Glutamatergic neuron (in vitro differentiated cells): ENCODE data around the gene ENTPD2. TPM values are rescaled to one million over a fixed set of nuclear protein-coding genes. Genes with fewer than 3 reads are reported as not detected.

Source experiments
- DNase-seq: peaks from one replicate; pipeline ENCODE4 v3.0.0; 2022
- H3K27ac Mint-ChIP-seq: one replicate; pipeline ENCODE4 v1.8.0; 2020; ENCODE audit warnings: mild to moderate bottlenecking, mixed read lengths, inconsistent platforms; ENCODE audit not compliant: unreplicated experiment
- H3K27me3 Mint-ChIP-seq: one replicate; pipeline ENCODE4 v1.8.0; 2020; ENCODE audit warnings: mild to moderate bottlenecking, moderate library complexity, mixed read lengths, inconsistent platforms; ENCODE audit not compliant: unreplicated experiment
- H3K36me3 Mint-ChIP-seq: one replicate; pipeline ENCODE4 v1.8.0; 2020; ENCODE audit warnings: mild to moderate bottlenecking, mixed read lengths, inconsistent platforms; ENCODE audit not compliant: unreplicated experiment
- H3K4me1 Mint-ChIP-seq: one replicate; pipeline ENCODE4 v1.8.0; 2020; ENCODE audit warnings: mild to moderate bottlenecking, low read depth, mixed read lengths, inconsistent platforms; ENCODE audit not compliant: unreplicated experiment
- H3K4me3 Mint-ChIP-seq: one replicate; pipeline ENCODE4 v1.8.0; 2020; ENCODE audit warnings: mild to moderate bottlenecking, mixed read lengths, inconsistent platforms; ENCODE audit not compliant: unreplicated experiment
- H3K9me3 Mint-ChIP-seq: one replicate; pipeline ENCODE4 v1.8.0; 2020; ENCODE audit warnings: mild to moderate bottlenecking, moderate library complexity, mixed read lengths, inconsistent platforms; ENCODE audit not compliant: unreplicated experiment
- CTCF ChIP-seq: fragments of 200-600 bp; sonication (generic); IDR thresholded peaks from one replicate; pipeline ENCODE4 v1.5.0; 2021; ENCODE audit not compliant: partially characterized antibody, unreplicated experiment
- total RNA-seq: library from RNA; stranded (reverse); fragmentation: NEBNext Ultra II Directional; extraction: Animal tissue kit (Norgen Biotek cat#: 25700); gene quantifications from one replicate; pipeline ENCODE4 v1.2.1, GENCODE V29; 2021; ENCODE audit not compliant: unreplicated experiment

Gene ENTPD2
- total RNA-seq, 1 donor from 2014 or later: 0.69 TPM

- Mint-ChIP-seq H3K4me3 (no peak overlapping the region), H3K27ac (no peak overlapping the region), H3K9me3 (peaks cover 1% of the 10 kb centered on the region), H3K36me3 (no peaks in the 10 kb centered on the region), H3K27me3 (peaks cover 4% of the 10 kb centered on the region), H3K4me1 (no peaks in the 10 kb centered on the region)
- TF ChIP-seq CTCF: no peak
- DNase-seq: no peak
Measured at GRCh38 chr9:137014776-137015539, 38.9 kb downstream of the ENTPD2 start.

- Mint-ChIP-seq H3K27me3 (peaks cover 4% of the 10 kb centered on the region), H3K4me3 (no peak overlapping the region), H3K9me3 (peaks cover 1% of the 10 kb centered on the region), H3K4me1 (no peaks in the 10 kb centered on the region), H3K27ac (no peak overlapping the region), H3K36me3 (no peaks in the 10 kb centered on the region)
- TF ChIP-seq CTCF: no peak
- no peak for DNase-seq
Measured at GRCh38 chr9:137014166-137014565, 39.7 kb downstream of the ENTPD2 start.

- H3K9me3 Mint-ChIP-seq: peaks cover 1% of the 10 kb centered on the region
- peaks cover 4% of the 10 kb centered on the region for H3K27me3 Mint-ChIP-seq
- TF ChIP-seq CTCF: no peak
Measured at GRCh38 chr9:137013571-137013940, 40.3 kb downstream of the ENTPD2 start.

GRCh38 chr9:137012694-137013570 is 40.9 kb downstream of the ENTPD2 start:
- no peak for TF ChIP-seq CTCF
- Mint-ChIP-seq H3K4me1 (no peaks in the 10 kb centered on the region), H3K27me3 (peaks cover 4% of the 10 kb centered on the region), H3K27ac (no peak overlapping the region), H3K4me3 (no peak overlapping the region), H3K9me3 (peaks cover 1% of the 10 kb centered on the region), H3K36me3 (no peaks in the 10 kb centered on the region)
- DNase-seq: no peak

More at GRCh38 chr9:137013571-137013940, 40.3 kb downstream of the ENTPD2 start:
- Mint-ChIP-seq H3K4me1 (no peaks in the 10 kb centered on the region), H3K27ac (no peak overlapping the region), H3K4me3 (no peak overlapping the region), H3K36me3 (no peaks in the 10 kb centered on the region)
- no peak for DNase-seq
